CD8-positive, alpha-beta memory T cell (primary cell): Measurements from ENCODE around the gene KRT13. TPM values are rescaled to one million over a fixed set of nuclear protein-coding genes. Genes with fewer than 3 reads are reported as not detected.

Source experiments
- CTCF ChIA-PET: fragments of 350-600 bp; sonication (Branson Sonifier 250); formaldehyde crosslinking; loops from one replicate; lab custom pipeline; 2021; ENCODE audit warnings: antibody characterized with exemption; lab: Charles Lee
- POLR2A ChIA-PET: fragments of 350-600 bp; sonication (Branson Sonifier 250); formaldehyde crosslinking; loops from one replicate; lab custom pipeline; 2021; ENCODE audit warnings: antibody characterized with exemption; lab: Charles Lee
- DNase-seq, 5 donors: peaks; one replicate each; pipeline versions ENCODE4 v3.0.0 to v3.0.0-alpha.2; 2020 to 2022; ENCODE audit warnings: mixed read lengths in 1 of 5
- H3K27ac ChIP-seq: one replicate; pipeline ENCODE4 v1.7.0; 2013; ENCODE audit warnings: low read depth, mild to moderate bottlenecking, low read length, moderate library complexity
- H3K27me3 ChIP-seq: 2 replicates; pipeline ENCODE4 v1.7.0; 2013; ENCODE audit warnings: low read length, mild to moderate bottlenecking; ENCODE audit not compliant: insufficient read depth, poor library complexity, severe bottlenecking
- H3K36me3 ChIP-seq: 2 replicates; pipeline ENCODE4 v1.7.0; 2013; ENCODE audit warnings: mild to moderate bottlenecking, low read length, moderate library complexity; ENCODE audit not compliant: insufficient read depth
- H3K4me1 ChIP-seq: 2 replicates; pipeline ENCODE4 v1.7.0; 2013; ENCODE audit warnings: mild to moderate bottlenecking, low read length, moderate library complexity; ENCODE audit not compliant: insufficient read depth
- H3K4me3 ChIP-seq: 2 replicates; pipeline ENCODE4 v1.7.0; 2013; ENCODE audit warnings: mild to moderate bottlenecking, low read length
- H3K9me3 ChIP-seq: 2 replicates; pipeline ENCODE4 v1.7.0; 2013; ENCODE audit warnings: mild to moderate bottlenecking, low read length
- H3K27ac Mint-ChIP-seq, 8 donors: one replicate each; pipeline ENCODE4 v1.8.0; 2020 to 2021; ENCODE audit warnings: mixed read lengths in 8 of 8, mild to moderate bottlenecking in 6 of 8, inconsistent platforms in 3 of 8, moderate library complexity in 3 of 8
- H3K27me3 Mint-ChIP-seq, 2 donors: one replicate each; pipeline ENCODE4 v1.8.0; 2020 to 2021; ENCODE audit warnings: mixed read lengths in 2 of 2, mild to moderate bottlenecking in 1 of 2, moderate library complexity in 1 of 2
- H3K36me3 Mint-ChIP-seq, 3 donors: one replicate each; pipeline ENCODE4 v1.8.0; 2020 to 2021; ENCODE audit warnings: mixed read lengths in 3 of 3, inconsistent platforms in 1 of 3, mild to moderate bottlenecking in 1 of 3
- H3K4me1 Mint-ChIP-seq, 3 donors: one replicate each; pipeline ENCODE4 v1.8.0; 2020 to 2021; ENCODE audit warnings: mixed read lengths in 3 of 3, inconsistent platforms in 1 of 3, mild to moderate bottlenecking in 1 of 3
- H3K4me3 Mint-ChIP-seq, 7 donors: one replicate each; pipeline ENCODE4 v1.8.0; 2020 to 2021; ENCODE audit warnings: mixed read lengths in 7 of 7, mild to moderate bottlenecking in 6 of 7, moderate library complexity in 4 of 7, inconsistent platforms in 2 of 7
- H3K9me3 Mint-ChIP-seq, 5 donors: one replicate each; pipeline ENCODE4 v1.8.0; 2020 to 2022; ENCODE audit warnings: mixed read lengths in 5 of 5, mild to moderate bottlenecking in 3 of 5, moderate library complexity in 2 of 5, inconsistent platforms in 1 of 5
- polyA plus RNA-seq: library from polyadenylated mRNA; unstranded; fragments of 300-500 nt; fragmentation: Illumina TruSeq; gene quantifications from one replicate; pipeline ENCODE4 v1.2.3, GENCODE V29; 2021
- total RNA-seq, 2 experiments: library from RNA; stranded (reverse); gene quantifications; one replicate each; pipeline ENCODE4 v1.2.3, GENCODE V29; 2021

KRT13 gene
- total and polyA plus RNA-seq, 3 experiments from 2014 or later = not detected

- no peaks in the 10 kb centered on the region for H3K36me3 ChIP-seq
- Mint-ChIP-seq H3K4me3 (no peak overlapping the region), H3K9me3 (peaks cover 0 to 4% (median 0%) of the 10 kb centered on the region in 5 donors), H3K27ac (no peak overlapping the region), H3K36me3 (no peaks in the 10 kb centered on the region), H3K4me1 (no peaks in the 10 kb centered on the region), H3K27me3 (peaks cover 8 to 13% of the 10 kb centered on the region in 2 donors)
- no peaks in the 10 kb centered on the region for H3K4me1 ChIP-seq
- CTCF ChIA-PET = interaction anchor here (0.9 to 1.2 kb wide), 2 partner anchors 10 to 107 kb away, joined by 3 to 4 read pairs; no protein-coding TSS in a partner anchor
- no peaks in the 10 kb centered on the region for H3K27me3 ChIP-seq
- no peaks in the 10 kb centered on the region for H3K9me3 ChIP-seq
- no peak for DNase-seq
- no peak overlapping the region for H3K27ac ChIP-seq
- POLR2A ChIA-PET = no interaction called here
- no peak overlapping the region for H3K4me3 ChIP-seq
These were observed 36.9 kb upstream of the KRT13 start for GRCh38 chr17:41542357-41542756.

GRCh38 chr17:41540921-41541625 is 35.7 kb upstream of the KRT13 start:
- peak in 1 of 5 donors; percentile 7 for DNase-seq
- POLR2A ChIA-PET = no interaction called here

DNA sequence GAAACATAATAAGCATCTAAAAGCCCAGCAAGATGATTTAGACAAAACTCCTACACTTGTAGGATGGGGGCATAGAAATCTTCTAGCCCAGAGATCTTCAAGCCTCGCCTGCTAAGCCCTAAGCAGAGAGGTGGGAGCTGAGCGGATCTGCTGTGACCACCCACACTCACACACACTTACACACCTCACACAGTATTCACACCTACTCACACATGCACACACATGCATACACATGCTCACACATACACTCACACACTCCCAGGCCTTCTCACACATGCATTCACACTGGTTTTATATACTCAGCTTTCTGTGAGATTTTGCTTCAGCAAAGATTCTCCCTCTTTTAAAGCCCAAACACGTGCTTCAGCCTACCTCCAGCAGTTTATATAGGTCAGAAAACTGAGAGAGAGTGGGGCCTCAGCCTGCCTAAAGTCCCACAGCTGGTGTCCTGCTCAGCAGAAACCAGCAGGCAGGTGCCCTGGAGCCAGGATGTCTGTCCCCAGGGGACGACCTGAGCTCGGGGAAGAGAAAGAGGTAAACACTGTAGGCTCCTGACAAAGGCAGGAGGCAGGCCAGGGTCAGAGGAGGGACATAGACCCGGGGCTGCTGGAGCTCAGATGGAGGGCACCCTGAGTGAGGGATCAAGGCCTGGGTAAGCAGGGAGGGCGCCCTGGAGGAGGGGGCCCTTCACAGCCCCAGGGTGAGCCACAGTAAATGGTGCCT is 34.7 kb upstream of the KRT13 start:
- H3K27me3 ChIP-seq = no peaks in the 10 kb centered on the region
- H3K27ac Mint-ChIP-seq = no peak overlapping the region
- H3K36me3 Mint-ChIP-seq = no peaks in the 10 kb centered on the region
- ChIA-PET CTCF (interaction anchor here (1.5 to 3.1 kb wide), 2 partner anchors 9 kb away, joined by 8 to 10 read pairs; no protein-coding TSS in a partner anchor), POLR2A (no interaction called here)
- H3K9me3 Mint-ChIP-seq = no peaks in the 10 kb centered on the region
- no peak overlapping the region for H3K27ac ChIP-seq
- H3K4me3 ChIP-seq = no peak overlapping the region
- peak in 1 of 5 donors; percentile 28 for DNase-seq
- H3K36me3 ChIP-seq = no peaks in the 10 kb centered on the region
- no peaks in the 10 kb centered on the region for H3K4me1 Mint-ChIP-seq
- no peaks in the 10 kb centered on the region for H3K9me3 ChIP-seq
- H3K4me1 ChIP-seq = no peaks in the 10 kb centered on the region
- no peak overlapping the region for H3K4me3 Mint-ChIP-seq
- peaks cover 7 to 27% of the 10 kb centered on the region in 2 donors for H3K27me3 Mint-ChIP-seq

More at GRCh38 chr17:41540921-41541625, 35.7 kb upstream of the KRT13 start:
- Histone ChIP-seq H3K27ac (no peak overlapping the region), H3K4me1 (no peaks in the 10 kb centered on the region), H3K4me3 (no peak overlapping the region), H3K9me3 (no peaks in the 10 kb centered on the region), H3K27me3 (no peaks in the 10 kb centered on the region), H3K36me3 (no peaks in the 10 kb centered on the region)
- no peak overlapping the region for H3K4me3 Mint-ChIP-seq
- CTCF ChIA-PET = interaction anchor here (1.2 to 1.5 kb wide), 2 partner anchors 8 to 108 kb away, joined by 5 to 8 read pairs; no protein-coding TSS in a partner anchor
- peaks cover 4 to 21% of the 10 kb centered on the region in 2 donors for H3K27me3 Mint-ChIP-seq
- peak overlapping the region in 3 of 8 donors; percentile 24 to 87 (median 80) for H3K27ac Mint-ChIP-seq
- no peaks in the 10 kb centered on the region for H3K36me3 Mint-ChIP-seq
- no peaks in the 10 kb centered on the region for H3K9me3 Mint-ChIP-seq
- no peaks in the 10 kb centered on the region for H3K4me1 Mint-ChIP-seq

GRCh38 chr17:41539071-41539492 is 33.7 kb upstream of the KRT13 start:
- no peak overlapping the region for H3K4me3 Mint-ChIP-seq
- Histone ChIP-seq H3K4me1 (no peaks in the 10 kb centered on the region), H3K4me3 (no peak overlapping the region), H3K27ac (no peak overlapping the region), H3K36me3 (no peaks in the 10 kb centered on the region), H3K9me3 (no peaks in the 10 kb centered on the region), H3K27me3 (no peaks in the 10 kb centered on the region)
- H3K36me3 Mint-ChIP-seq = no peaks in the 10 kb centered on the region
- no peaks in the 10 kb centered on the region for H3K4me1 Mint-ChIP-seq
- H3K27ac Mint-ChIP-seq = no peak overlapping the region
- H3K27me3 Mint-ChIP-seq = peaks cover 13 to 36% of the 10 kb centered on the region in 2 donors
- CTCF ChIA-PET = interaction anchor here (3.1 kb wide), 1 partner anchor 10 kb away, joined by 10 read pairs; no protein-coding TSS in a partner anchor
- POLR2A ChIA-PET = no interaction called here
- peak in 1 of 5 donors; percentile 35 for DNase-seq
- H3K9me3 Mint-ChIP-seq = no peaks in the 10 kb centered on the region

- H3K27ac Mint-ChIP-seq = no peak overlapping the region
- no peaks in the 10 kb centered on the region for H3K36me3 ChIP-seq
- H3K27me3 Mint-ChIP-seq = peaks cover 13 to 40% of the 10 kb centered on the region in 2 donors
- DNase-seq = peak in 1 of 5 donors; percentile 21
- H3K9me3 Mint-ChIP-seq = no peaks in the 10 kb centered on the region
- no peak overlapping the region for H3K4me3 Mint-ChIP-seq
- H3K27ac ChIP-seq = no peak overlapping the region
- H3K9me3 ChIP-seq = no peaks in the 10 kb centered on the region
- H3K4me1 Mint-ChIP-seq = no peaks in the 10 kb centered on the region
- no peaks in the 10 kb centered on the region for H3K27me3 ChIP-seq
- H3K4me1 ChIP-seq = no peaks in the 10 kb centered on the region
- H3K4me3 ChIP-seq = no peak overlapping the region
- H3K36me3 Mint-ChIP-seq = no peaks in the 10 kb centered on the region
- ChIA-PET POLR2A (no interaction called here), CTCF (interaction anchor here (3.1 kb wide), 1 partner anchor 10 kb away, joined by 10 read pairs; no protein-coding TSS in a partner anchor)
These were observed 33.2 kb upstream of the KRT13 start for GRCh38 chr17:41538565-41538991.

GRCh38 chr17:41537990-41538389 is 32.6 kb upstream of the KRT13 start:
- Histone ChIP-seq H3K9me3 (no peaks in the 10 kb centered on the region), H3K27ac (no peak overlapping the region), H3K4me1 (no peaks in the 10 kb centered on the region), H3K36me3 (no peaks in the 10 kb centered on the region), H3K27me3 (no peaks in the 10 kb centered on the region), H3K4me3 (no peak overlapping the region)
- H3K4me3 Mint-ChIP-seq = no peak overlapping the region
- H3K27ac Mint-ChIP-seq = no peak overlapping the region
- DNase-seq = peak in 1 of 5 donors; percentile 9
- ChIA-PET POLR2A (no interaction called here), CTCF (interaction anchor here (3.1 kb wide), 1 partner anchor 11 kb away, joined by 10 read pairs; no protein-coding TSS in a partner anchor)
- H3K36me3 Mint-ChIP-seq = no peaks in the 10 kb centered on the region
- no peaks in the 10 kb centered on the region for H3K9me3 Mint-ChIP-seq
- peaks cover 13 to 45% of the 10 kb centered on the region in 2 donors for H3K27me3 Mint-ChIP-seq
- no peaks in the 10 kb centered on the region for H3K4me1 Mint-ChIP-seq

DNA sequence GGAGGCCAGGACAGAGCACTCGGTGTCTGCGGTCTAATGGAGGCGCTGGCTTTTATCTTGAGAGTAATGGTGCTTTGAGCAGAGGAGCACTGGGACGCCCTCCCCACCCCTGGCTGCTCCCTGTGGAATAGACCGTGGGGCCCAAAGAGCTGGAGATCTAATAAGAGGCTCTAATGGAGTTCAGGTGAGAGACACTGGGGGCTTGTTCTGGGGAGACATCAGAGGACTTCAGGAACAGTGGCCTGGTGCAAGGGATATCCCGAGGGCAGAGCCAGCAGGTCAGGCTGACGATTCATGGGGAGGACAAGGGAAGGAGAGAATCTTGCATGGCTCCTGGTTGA is 32.2 kb upstream of the KRT13 start:
- CTCF ChIA-PET = interaction anchor here (3.1 kb wide), 1 partner anchor 11 kb away, joined by 10 read pairs; no protein-coding TSS in a partner anchor
- H3K27me3 Mint-ChIP-seq = peaks cover 13 to 49% of the 10 kb centered on the region in 2 donors
- Histone ChIP-seq H3K27me3 (no peaks in the 10 kb centered on the region), H3K36me3 (no peaks in the 10 kb centered on the region), H3K4me3 (no peak overlapping the region), H3K9me3 (no peaks in the 10 kb centered on the region), H3K4me1 (no peaks in the 10 kb centered on the region), H3K27ac (no peak overlapping the region)
- H3K27ac Mint-ChIP-seq = peak overlapping the region in 1 of 8 donors; percentile 33
- no peaks in the 10 kb centered on the region for H3K4me1 Mint-ChIP-seq
- POLR2A ChIA-PET = no interaction called here
- H3K9me3 Mint-ChIP-seq = no peaks in the 10 kb centered on the region
- no peaks in the 10 kb centered on the region for H3K36me3 Mint-ChIP-seq
- peak in 1 of 5 donors; percentile 10 for DNase-seq
- H3K4me3 Mint-ChIP-seq = no peak overlapping the region
